H1 (cell line): ENCODE results near the gene RPS19.

ENCODE experiments used
- CEBPB ChIP-seq: IDR thresholded peaks from 2 replicates; pipeline ENCODE4 v1.6.1; 2012; ENCODE audit warnings: low read depth, low read length
- CHD2 ChIP-seq: IDR thresholded peaks from 2 replicates; pipeline ENCODE4 v1.6.1; 2012; ENCODE audit warnings: low read length, improper control_type of control experiment
- CREB1 ChIP-seq: IDR thresholded peaks from 2 replicates; pipeline ENCODE4 v1.6.1; 2012; ENCODE audit warnings: inconsistent platforms
- HDAC6 ChIP-seq: IDR thresholded peaks from one replicate; pipeline ENCODE4 v1.7.1; 2012; ENCODE audit warnings: low read depth, mild to moderate bottlenecking, inconsistent platforms, low read length, moderate library complexity
- JUND ChIP-seq: IDR thresholded peaks from 2 replicates; pipeline ENCODE4 v1.6.1; 2011; ENCODE audit warnings: mild to moderate bottlenecking, improper control_type of control experiment, low read length
- KDM5A ChIP-seq: fragments of 200-600 bp; IDR thresholded peaks from 2 replicates; pipeline ENCODE4 v1.7.1; 2012; ENCODE audit warnings: mild to moderate bottlenecking, low read length, inconsistent platforms, mixed read lengths
- MAFK ChIP-seq: IDR thresholded peaks from 2 replicates; pipeline ENCODE4 v1.6.1; 2012; ENCODE audit warnings: low read depth, mild to moderate bottlenecking, improper control_type of control experiment, low read length
- POLR2AphosphoS5 ChIP-seq: IDR thresholded peaks from 2 replicates; pipeline ENCODE4 v1.6.1; 2011; ENCODE audit warnings: low read depth, low read length
- RFX5 ChIP-seq: IDR thresholded peaks from 2 replicates; pipeline ENCODE4 v1.6.1; 2011; ENCODE audit warnings: low read depth, low read length, improper control_type of control experiment, borderline replicate concordance
- SIX5 ChIP-seq: IDR thresholded peaks from 2 replicates; pipeline ENCODE4 v1.6.1; 2011; ENCODE audit warnings: mild to moderate bottlenecking, low read depth, low read length
- YY1 ChIP-seq: IDR thresholded peaks from 2 replicates; pipeline ENCODE4 v1.6.1; 2011; ENCODE audit warnings: low read depth, mild to moderate bottlenecking, low read length
- TF ChIP-seq, protein P1 (sequence below): IDR thresholded peaks from 2 replicates; pipeline ENCODE4 v1.6.1; 2012; ENCODE audit warnings: inconsistent platforms
- TF ChIP-seq, protein P2 (sequence below), 3 experiments: IDR thresholded peaks; 1 replicate in 2 of 3; 2 replicates in 1 of 3; pipeline versions ENCODE4 v1.5.1 to v1.6.1; 2011; ENCODE audit warnings: low read length in 3 of 3, mild to moderate bottlenecking in 3 of 3, inconsistent platforms in 2 of 3, low read depth in 1 of 3, moderate library complexity in 1 of 3; ENCODE audit not compliant: insufficient read depth in 1 of 3; ENCODE audit errors: control extremely low read depth in 1 of 3

GRCh38 chr19:41918095-41918494 is 58.0 kb downstream of the RPS19 start:
- TF ChIP-seq CREB1: no peak
- no peak for TF ChIP-seq YY1
- no peak for TF ChIP-seq JUND
- TF ChIP-seq RFX5: no peak
- TF ChIP-seq KDM5A: no peak
- TF ChIP-seq POLR2AphosphoS5: no peak
- TF ChIP-seq CHD2: no peak
- TF ChIP-seq HDAC6: no peak
- no peak for TF ChIP-seq MAFK
- TF ChIP-seq SIX5: no peak
- TF ChIP-seq, protein P1, sequence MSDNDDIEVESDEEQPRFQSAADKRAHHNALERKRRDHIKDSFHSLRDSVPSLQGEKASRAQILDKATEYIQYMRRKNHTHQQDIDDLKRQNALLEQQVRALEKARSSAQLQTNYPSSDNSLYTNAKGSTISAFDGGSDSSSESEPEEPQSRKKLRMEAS: no peak
- TF ChIP-seq, protein P2, sequence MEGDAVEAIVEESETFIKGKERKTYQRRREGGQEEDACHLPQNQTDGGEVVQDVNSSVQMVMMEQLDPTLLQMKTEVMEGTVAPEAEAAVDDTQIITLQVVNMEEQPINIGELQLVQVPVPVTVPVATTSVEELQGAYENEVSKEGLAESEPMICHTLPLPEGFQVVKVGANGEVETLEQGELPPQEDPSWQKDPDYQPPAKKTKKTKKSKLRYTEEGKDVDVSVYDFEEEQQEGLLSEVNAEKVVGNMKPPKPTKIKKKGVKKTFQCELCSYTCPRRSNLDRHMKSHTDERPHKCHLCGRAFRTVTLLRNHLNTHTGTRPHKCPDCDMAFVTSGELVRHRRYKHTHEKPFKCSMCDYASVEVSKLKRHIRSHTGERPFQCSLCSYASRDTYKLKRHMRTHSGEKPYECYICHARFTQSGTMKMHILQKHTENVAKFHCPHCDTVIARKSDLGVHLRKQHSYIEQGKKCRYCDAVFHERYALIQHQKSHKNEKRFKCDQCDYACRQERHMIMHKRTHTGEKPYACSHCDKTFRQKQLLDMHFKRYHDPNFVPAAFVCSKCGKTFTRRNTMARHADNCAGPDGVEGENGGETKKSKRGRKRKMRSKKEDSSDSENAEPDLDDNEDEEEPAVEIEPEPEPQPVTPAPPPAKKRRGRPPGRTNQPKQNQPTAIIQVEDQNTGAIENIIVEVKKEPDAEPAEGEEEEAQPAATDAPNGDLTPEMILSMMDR (IDR thresholded peaks at IDR 0.05; ENCODE audit: control extremely low read depth in 1 of 3, insufficient read depth in 1 of 3, low read depth in 1 of 3, low read length in 3 of 3): no peak
- no peak for TF ChIP-seq CEBPB
